Uterus (tissue), 4 donors: ENCODE data around the gene SLC22A7. TPM values are rescaled to one million over a fixed set of nuclear protein-coding genes. Genes with fewer than 3 reads are reported as not detected.

Experiments used
- DNase-seq, 2 donors: peaks; one replicate each; pipeline ENCODE4 v3.0.0-alpha.2; 2019 to 2020
- H3K27ac ChIP-seq, 2 donors: fragments of 200-600 bp; sonication (generic); 1 replicate in 1 of 2; 2 replicates in 1 of 2; pipeline ENCODE4 v1.5.1; 2016 to 2018
- H3K27me3 ChIP-seq, 2 donors: fragments of 200-600 bp; sonication (generic); one replicate each; pipeline ENCODE4 v1.5.1; 2018 to 2019; ENCODE audit warnings: control low read depth in 1 of 2
- H3K36me3 ChIP-seq, 2 donors: fragments of 200-600 bp; sonication (generic); one replicate each; pipeline ENCODE4 v1.5.1; 2019; ENCODE audit warnings: control low read depth in 1 of 2
- H3K4me1 ChIP-seq, 2 donors: fragments of 200-600 bp; sonication (generic); one replicate each; pipeline ENCODE4 v1.5.1; 2018 to 2019; ENCODE audit warnings: control low read depth in 1 of 2
- H3K4me3 ChIP-seq, 2 donors: fragments of 200-600 bp; sonication (generic); 1 replicate in 1 of 2; 2 replicates in 1 of 2; pipeline ENCODE4 v1.5.1; 2018 to 2019; ENCODE audit warnings: mild to moderate bottlenecking in 1 of 2
- H3K9me3 ChIP-seq, 2 donors: fragments of 200-600 bp; sonication (generic); one replicate each; pipeline ENCODE4 v1.5.1; 2019; ENCODE audit warnings: control low read depth in 1 of 2
- POLR2A ChIP-seq, 2 donors: fragments of 450-650 bp; IDR thresholded peaks; one replicate each; pipeline ENCODE4 v1.6.1; 2016; ENCODE audit warnings: antibody characterized with exemption in 2 of 2, mild to moderate bottlenecking in 1 of 2, moderate library complexity in 1 of 2
- intact Hi-C: fragments of 100-400 bp; cut with DNase I; formaldehyde crosslinking; loops from one replicate; pipeline ENCODE4 v1.15.1; 2023; ENCODE audit warnings: low total_unique reads
- total RNA-seq, 4 donors: library from RNA; depleted of rRNA in 3 of 4; stranded (reverse); fragments of >200 nt in 3 of 4; gene quantifications; one replicate each; pipeline versions ENCODE4 v1.1.0 to v1.2.4, GENCODE V29; 2014 to 2023
- TF ChIP-seq, protein P1 (sequence below), 4 experiments: fragments of 200-600 bp in 2 of 4; fragments of 450-650 bp in 2 of 4; sonication (generic) in 2 of 4; IDR thresholded peaks; one replicate each; pipeline ENCODE4 v1.5.1; 2016 to 2019; ENCODE audit warnings: antibody characterized with exemption in 4 of 4, mild to moderate bottlenecking in 2 of 4, moderate library complexity in 1 of 4
- donor health status: DM: yes; HTN: yes; CAD: no.

The SLC22A7 gene
- total RNA-seq, 4 donors from 2014 or later = not detected

DNA sequence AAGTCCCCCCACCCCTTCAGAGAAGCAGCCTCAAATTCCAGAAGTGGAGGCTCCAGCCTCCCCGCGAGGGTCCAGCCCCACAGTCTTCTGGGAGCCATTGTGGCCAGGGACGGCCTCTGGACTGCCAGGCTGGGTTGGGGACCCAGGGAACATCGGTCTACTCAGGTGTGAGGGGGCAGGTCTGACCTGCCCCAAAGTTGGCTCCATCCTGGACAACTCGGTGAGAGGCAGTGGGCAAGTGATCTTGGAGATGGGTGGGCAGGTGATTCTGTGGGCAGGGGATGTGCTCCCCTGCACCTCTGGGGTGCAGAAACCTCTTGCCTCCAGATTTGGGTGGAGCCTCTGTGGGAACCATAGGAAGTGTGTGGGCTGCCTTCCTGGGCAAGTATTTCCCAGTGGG lies 12.2 kb upstream of the SLC22A7 start:
- intact Hi-C loops = no loop called here
- H3K27ac ChIP-seq = no peak overlapping the region
- H3K36me3 ChIP-seq = no peaks in the 10 kb centered on the region

DNA sequence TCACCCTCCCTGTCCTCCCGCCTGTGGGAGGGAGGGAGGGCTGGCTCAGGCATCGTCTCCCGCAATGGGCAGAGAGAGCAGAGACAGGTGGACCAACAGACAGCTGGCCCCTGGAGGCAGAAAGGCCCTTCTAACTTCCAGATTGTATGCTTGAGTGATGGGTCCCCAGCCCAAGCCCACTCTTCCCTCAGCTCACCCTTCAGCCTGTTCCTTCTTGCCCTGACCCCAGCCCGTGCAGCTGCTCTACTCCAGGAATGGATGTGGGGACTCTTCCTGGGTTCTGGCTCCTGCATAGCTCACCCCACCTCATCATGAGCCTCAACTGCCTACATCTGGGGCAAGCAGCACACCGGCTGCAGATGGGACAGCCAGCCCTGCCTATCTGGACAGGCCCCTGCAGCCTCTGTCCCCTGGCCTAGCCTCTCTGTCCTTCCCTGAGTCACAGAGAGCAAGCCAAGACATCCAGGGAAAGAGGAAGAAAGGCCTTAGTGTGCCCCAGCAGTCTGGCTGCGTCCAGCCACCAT lies 11.5 kb upstream of the SLC22A7 start:
- H3K4me3 ChIP-seq = no peak overlapping the region
- TF ChIP-seq POLR2A (IDR thresholded peaks at IDR 0.05) = no peak
- TF ChIP-seq, protein P1, sequence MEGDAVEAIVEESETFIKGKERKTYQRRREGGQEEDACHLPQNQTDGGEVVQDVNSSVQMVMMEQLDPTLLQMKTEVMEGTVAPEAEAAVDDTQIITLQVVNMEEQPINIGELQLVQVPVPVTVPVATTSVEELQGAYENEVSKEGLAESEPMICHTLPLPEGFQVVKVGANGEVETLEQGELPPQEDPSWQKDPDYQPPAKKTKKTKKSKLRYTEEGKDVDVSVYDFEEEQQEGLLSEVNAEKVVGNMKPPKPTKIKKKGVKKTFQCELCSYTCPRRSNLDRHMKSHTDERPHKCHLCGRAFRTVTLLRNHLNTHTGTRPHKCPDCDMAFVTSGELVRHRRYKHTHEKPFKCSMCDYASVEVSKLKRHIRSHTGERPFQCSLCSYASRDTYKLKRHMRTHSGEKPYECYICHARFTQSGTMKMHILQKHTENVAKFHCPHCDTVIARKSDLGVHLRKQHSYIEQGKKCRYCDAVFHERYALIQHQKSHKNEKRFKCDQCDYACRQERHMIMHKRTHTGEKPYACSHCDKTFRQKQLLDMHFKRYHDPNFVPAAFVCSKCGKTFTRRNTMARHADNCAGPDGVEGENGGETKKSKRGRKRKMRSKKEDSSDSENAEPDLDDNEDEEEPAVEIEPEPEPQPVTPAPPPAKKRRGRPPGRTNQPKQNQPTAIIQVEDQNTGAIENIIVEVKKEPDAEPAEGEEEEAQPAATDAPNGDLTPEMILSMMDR (IDR thresholded peaks at IDR 0.05) = no peak
- H3K9me3 ChIP-seq = no peaks in the 10 kb centered on the region
- intact Hi-C loops = no loop called here
- no peak for DNase-seq
- no peaks in the 10 kb centered on the region for H3K27me3 ChIP-seq
- no peak overlapping the region for H3K27ac ChIP-seq
- no peaks in the 10 kb centered on the region for H3K4me1 ChIP-seq
- H3K36me3 ChIP-seq = no peaks in the 10 kb centered on the region

More for the DNA sequence above, 12.2 kb upstream of the SLC22A7 start:
- no peaks in the 10 kb centered on the region for H3K27me3 ChIP-seq
- no peak overlapping the region for H3K4me3 ChIP-seq
- H3K4me1 ChIP-seq = no peaks in the 10 kb centered on the region
- no peak for TF ChIP-seq POLR2A (IDR thresholded peaks at IDR 0.05)
- TF ChIP-seq, protein P1 (IDR thresholded peaks at IDR 0.05) = no peak
- H3K9me3 ChIP-seq = no peaks in the 10 kb centered on the region
- no peak for DNase-seq

DNA sequence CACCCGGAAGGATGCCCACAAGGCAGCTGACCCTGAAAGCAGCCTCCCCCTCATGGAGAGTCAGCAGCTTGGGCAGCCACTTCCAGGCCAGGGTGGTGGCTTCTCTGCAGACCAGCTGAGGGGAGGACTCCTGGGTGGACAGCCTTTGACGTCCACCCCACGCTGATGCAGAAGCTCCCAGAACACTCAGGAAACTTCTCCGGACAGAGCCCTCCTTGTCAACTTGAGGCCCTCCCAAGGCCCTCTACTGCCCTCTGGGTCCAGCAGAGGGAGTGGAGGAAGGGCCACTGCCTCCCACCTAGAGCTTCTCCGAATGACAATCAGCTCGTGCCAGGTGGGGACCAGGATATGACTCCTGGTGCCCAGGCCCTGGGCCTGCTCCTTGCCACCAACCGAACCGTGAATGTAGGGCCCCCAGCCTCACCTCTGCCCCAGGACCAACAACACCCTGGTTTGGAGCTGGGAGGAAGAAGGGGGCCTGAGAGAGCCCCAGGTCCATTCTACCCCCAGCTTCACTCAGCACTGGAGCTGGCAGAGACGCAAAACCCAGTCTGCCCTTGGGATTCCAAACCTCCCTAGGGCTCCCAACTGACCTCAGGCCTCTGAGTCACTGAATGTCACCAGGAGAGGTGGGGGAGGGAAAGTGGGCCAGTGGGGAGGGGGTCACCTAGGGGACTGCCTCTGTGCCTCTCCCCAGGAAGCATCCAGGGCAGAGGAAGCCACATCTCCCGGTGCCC lies 10.9 kb upstream of the SLC22A7 start:
- Histone ChIP-seq H3K27ac (no peak overlapping the region), H3K4me1 (no peaks in the 10 kb centered on the region), H3K27me3 (no peaks in the 10 kb centered on the region), H3K9me3 (no peaks in the 10 kb centered on the region), H3K4me3 (no peak overlapping the region), H3K36me3 (no peaks in the 10 kb centered on the region)
- intact Hi-C loops = no loop called here
- TF ChIP-seq POLR2A (IDR thresholded peaks at IDR 0.05) = no peak
- TF ChIP-seq, protein P1 (IDR thresholded peaks at IDR 0.05) = no peak
- no peak for DNase-seq

DNA sequence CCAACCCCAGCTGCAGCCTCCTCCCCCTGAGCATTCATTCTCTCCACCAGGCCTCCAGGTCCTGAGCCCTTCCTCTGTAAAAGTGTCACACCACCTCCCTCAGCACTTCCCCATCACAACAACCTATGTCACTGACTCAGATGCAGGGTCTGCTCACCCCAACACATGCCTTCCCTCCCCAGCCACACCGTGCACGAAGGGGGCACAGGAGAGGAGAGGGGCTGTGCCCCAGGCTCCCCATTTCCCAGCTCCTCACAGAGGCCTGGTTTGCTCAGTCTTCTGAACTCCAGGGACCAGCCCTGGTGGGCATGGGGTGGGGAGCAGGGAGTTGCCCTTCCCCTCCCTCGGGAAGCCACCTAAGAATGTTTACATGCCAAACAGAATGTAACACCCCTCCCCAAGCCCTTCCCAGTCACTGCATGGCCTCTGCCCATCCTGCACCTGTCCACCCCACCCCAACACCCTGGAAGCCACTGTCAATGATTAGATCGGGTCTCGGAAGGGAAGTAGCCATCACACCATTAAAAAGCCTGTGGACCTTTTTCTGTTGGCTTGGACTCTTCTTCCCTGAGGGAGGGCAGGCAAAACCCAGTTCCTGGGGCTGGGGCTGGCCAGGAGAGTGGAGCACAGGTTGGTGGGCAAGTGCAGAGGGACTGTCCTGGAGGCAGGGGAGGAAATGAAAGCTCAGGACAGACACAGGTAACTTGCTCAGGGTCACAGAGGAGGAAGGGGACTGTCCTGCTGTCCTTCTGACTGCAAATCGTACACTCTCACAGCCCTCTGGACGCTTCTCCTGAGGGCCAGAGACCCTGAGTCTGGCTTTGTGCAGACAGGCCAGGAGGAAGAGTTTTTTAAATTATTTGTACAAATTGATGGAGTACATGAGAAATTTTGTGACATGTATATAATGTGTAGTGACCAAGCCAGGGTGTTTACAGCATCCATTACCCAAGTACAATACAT lies 10.1 kb upstream of the SLC22A7 start:
- no peak overlapping the region for H3K4me3 ChIP-seq
- H3K4me1 ChIP-seq = no peaks in the 10 kb centered on the region
- H3K9me3 ChIP-seq = no peaks in the 10 kb centered on the region
- intact Hi-C loops = no loop called here
- H3K36me3 ChIP-seq = no peaks in the 10 kb centered on the region
- no peak overlapping the region for H3K27ac ChIP-seq
- TF ChIP-seq, protein P1 (IDR thresholded peaks at IDR 0.05) = no peak
- TF ChIP-seq POLR2A (IDR thresholded peaks at IDR 0.05) = no peak
- DNase-seq = no peak
- H3K27me3 ChIP-seq = no peaks in the 10 kb centered on the region
